ENCODE measurements around the gene KRT13.

KRT13 gene

GRCh38 chr17:41542357-41542756 is 36.9 kb upstream of the KRT13 start:
- H3K9me3 ChIP-seq (ENCODE audit: control insufficient read depth, low read length) = no peaks in the 10 kb centered on the region
- no peak overlapping the region for H3K4me3 ChIP-seq (ENCODE audit: low read depth, low read length)
- TF ChIP-seq, protein P1, sequence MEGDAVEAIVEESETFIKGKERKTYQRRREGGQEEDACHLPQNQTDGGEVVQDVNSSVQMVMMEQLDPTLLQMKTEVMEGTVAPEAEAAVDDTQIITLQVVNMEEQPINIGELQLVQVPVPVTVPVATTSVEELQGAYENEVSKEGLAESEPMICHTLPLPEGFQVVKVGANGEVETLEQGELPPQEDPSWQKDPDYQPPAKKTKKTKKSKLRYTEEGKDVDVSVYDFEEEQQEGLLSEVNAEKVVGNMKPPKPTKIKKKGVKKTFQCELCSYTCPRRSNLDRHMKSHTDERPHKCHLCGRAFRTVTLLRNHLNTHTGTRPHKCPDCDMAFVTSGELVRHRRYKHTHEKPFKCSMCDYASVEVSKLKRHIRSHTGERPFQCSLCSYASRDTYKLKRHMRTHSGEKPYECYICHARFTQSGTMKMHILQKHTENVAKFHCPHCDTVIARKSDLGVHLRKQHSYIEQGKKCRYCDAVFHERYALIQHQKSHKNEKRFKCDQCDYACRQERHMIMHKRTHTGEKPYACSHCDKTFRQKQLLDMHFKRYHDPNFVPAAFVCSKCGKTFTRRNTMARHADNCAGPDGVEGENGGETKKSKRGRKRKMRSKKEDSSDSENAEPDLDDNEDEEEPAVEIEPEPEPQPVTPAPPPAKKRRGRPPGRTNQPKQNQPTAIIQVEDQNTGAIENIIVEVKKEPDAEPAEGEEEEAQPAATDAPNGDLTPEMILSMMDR (IDR thresholded peaks at IDR 0.05) = no peak
- H2AFZ ChIP-seq = no peak overlapping the region
- H3K79me2 ChIP-seq = no peaks in the 10 kb centered on the region
- H3K27me3 ChIP-seq (ENCODE audit: control insufficient read depth, insufficient read depth, low read length) = no peaks in the 10 kb centered on the region
- H3K4me2 ChIP-seq (ENCODE audit: low read length) = no peak overlapping the region
- H3K4me1 ChIP-seq = no peaks in the 10 kb centered on the region
- H3K36me3 ChIP-seq (ENCODE audit: control insufficient read depth, insufficient read depth, low read length) = no peaks in the 10 kb centered on the region
- no peak overlapping the region for H3K27ac ChIP-seq
- H3K9ac ChIP-seq = no peak overlapping the region

GRCh38 chr17:41540921-41541625 is 35.7 kb upstream of the KRT13 start:
- Histone ChIP-seq H2AFZ (no peak overlapping the region), H3K36me3 (ENCODE audit: control insufficient read depth, insufficient read depth, low read length) (no peaks in the 10 kb centered on the region), H3K9ac (no peak overlapping the region), H3K4me3 (ENCODE audit: low read depth, low read length) (no peak overlapping the region), H3K27me3 (ENCODE audit: control insufficient read depth, insufficient read depth, low read length) (no peaks in the 10 kb centered on the region), H3K27ac (no peak overlapping the region), H3K79me2 (no peaks in the 10 kb centered on the region), H3K4me2 (ENCODE audit: low read length) (no peak overlapping the region), H3K9me3 (ENCODE audit: control insufficient read depth, low read length) (no peaks in the 10 kb centered on the region), H3K4me1 (no peaks in the 10 kb centered on the region)
- TF ChIP-seq, protein P1 (IDR thresholded peaks at IDR 0.05) = no peak

DNA sequence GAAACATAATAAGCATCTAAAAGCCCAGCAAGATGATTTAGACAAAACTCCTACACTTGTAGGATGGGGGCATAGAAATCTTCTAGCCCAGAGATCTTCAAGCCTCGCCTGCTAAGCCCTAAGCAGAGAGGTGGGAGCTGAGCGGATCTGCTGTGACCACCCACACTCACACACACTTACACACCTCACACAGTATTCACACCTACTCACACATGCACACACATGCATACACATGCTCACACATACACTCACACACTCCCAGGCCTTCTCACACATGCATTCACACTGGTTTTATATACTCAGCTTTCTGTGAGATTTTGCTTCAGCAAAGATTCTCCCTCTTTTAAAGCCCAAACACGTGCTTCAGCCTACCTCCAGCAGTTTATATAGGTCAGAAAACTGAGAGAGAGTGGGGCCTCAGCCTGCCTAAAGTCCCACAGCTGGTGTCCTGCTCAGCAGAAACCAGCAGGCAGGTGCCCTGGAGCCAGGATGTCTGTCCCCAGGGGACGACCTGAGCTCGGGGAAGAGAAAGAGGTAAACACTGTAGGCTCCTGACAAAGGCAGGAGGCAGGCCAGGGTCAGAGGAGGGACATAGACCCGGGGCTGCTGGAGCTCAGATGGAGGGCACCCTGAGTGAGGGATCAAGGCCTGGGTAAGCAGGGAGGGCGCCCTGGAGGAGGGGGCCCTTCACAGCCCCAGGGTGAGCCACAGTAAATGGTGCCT is 34.7 kb upstream of the KRT13 start:
- Histone ChIP-seq H3K9ac (no peak overlapping the region), H3K27ac (no peak overlapping the region), H3K4me2 (ENCODE audit: low read length) (no peak overlapping the region), H3K27me3 (ENCODE audit: control insufficient read depth, insufficient read depth, low read length) (no peaks in the 10 kb centered on the region), H2AFZ (no peak overlapping the region), H3K4me3 (ENCODE audit: low read depth, low read length) (no peak overlapping the region), H3K79me2 (no peaks in the 10 kb centered on the region), H3K4me1 (no peaks in the 10 kb centered on the region), H3K9me3 (ENCODE audit: control insufficient read depth, low read length) (no peaks in the 10 kb centered on the region), H3K36me3 (ENCODE audit: control insufficient read depth, insufficient read depth, low read length) (no peaks in the 10 kb centered on the region)
- TF ChIP-seq, protein P1 (IDR thresholded peaks at IDR 0.05) = no peak

DNA sequence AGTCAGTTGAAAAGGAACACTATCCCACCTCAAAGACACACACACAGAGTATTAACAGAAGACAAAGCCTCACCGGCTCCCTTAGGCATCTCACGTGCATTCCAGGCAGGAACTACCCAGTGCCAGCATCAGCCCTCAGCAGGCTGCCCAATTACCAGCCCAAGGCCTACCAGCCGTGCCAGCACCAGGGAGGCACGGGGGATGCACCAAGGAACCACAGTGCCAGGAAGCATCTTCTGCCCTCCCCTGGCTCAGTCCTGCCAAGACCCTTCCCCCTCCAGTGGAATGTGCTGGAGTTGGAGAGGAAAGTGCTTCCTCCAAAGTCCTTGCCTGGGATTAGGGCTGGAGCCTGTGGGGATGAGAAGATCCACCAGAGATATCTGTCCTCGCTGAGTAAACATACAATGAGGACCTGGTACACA is 33.7 kb upstream of the KRT13 start:
- Histone ChIP-seq H3K27ac (no peak overlapping the region), H3K4me3 (ENCODE audit: low read depth, low read length) (no peak overlapping the region), H3K4me2 (ENCODE audit: low read length) (no peak overlapping the region), H3K27me3 (ENCODE audit: control insufficient read depth, insufficient read depth, low read length) (no peaks in the 10 kb centered on the region), H2AFZ (no peak overlapping the region), H3K4me1 (no peaks in the 10 kb centered on the region), H3K9ac (no peak overlapping the region), H3K36me3 (ENCODE audit: control insufficient read depth, insufficient read depth, low read length) (no peaks in the 10 kb centered on the region), H3K9me3 (ENCODE audit: control insufficient read depth, low read length) (no peaks in the 10 kb centered on the region), H3K79me2 (no peaks in the 10 kb centered on the region)
- TF ChIP-seq, protein P1 (IDR thresholded peaks at IDR 0.05) = no peak
